HG03575 (cell line): ENCODE measurements around the gene ZNF555.
"Not testable (repeated sequence)": the region's sequence is repeated elsewhere in the genome, so short reads cannot be mapped to it uniquely, and the experiment has no call there.

ENCODE experiments used
- ATAC-seq: cut with Tn5 transposase; IDR thresholded peaks from one replicate; pipeline ENCODE4 v1.9.1; 2021; ENCODE audit not compliant: unreplicated experiment, insufficient number of reproducible peaks, low FRiP score; ENCODE audit errors: extremely low read depth

The ZNF555 gene

GRCh38 chr19:2840794-2841791 lies at the start of gene ZNF555:
Gene ZNF555 (plus strand): TSS chr19:2841475. CDS start chr19:2841573, 98 bp downstream.
- ATAC-seq = no peak

GRCh38 chr19:2791876-2792275 lies 49.4 kb upstream of the ZNF555 start:
- ATAC-seq = no peak

- not testable (repeated sequence) for ATAC-seq
Measured at GRCh38 chr19:2792666-2793065, 48.6 kb upstream of the ZNF555 start.

GRCh38 chr19:2793126-2793525 lies 48.1 kb upstream of the ZNF555 start:
- ATAC-seq = no peak

DNA sequence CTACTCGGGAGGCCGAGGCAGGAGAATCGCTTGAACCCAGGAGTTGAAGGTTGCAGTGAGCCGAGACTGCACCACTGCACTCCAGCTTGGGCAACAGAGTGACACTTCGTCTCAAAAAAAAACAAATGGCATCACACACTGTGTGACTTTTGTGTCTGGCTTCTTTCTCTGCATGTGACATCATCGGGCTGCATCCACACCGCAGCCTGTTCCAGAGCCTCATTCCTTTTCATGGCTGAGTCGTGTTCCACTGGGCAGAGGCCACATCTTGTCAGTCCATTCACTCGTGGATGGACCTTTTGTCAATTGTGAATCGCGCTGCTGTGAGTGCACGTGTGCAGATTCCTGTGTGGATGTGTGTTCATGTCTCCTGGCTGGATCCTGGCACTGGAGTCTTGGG lies 47.7 kb upstream of the ZNF555 start:
- no peak for ATAC-seq

DNA sequence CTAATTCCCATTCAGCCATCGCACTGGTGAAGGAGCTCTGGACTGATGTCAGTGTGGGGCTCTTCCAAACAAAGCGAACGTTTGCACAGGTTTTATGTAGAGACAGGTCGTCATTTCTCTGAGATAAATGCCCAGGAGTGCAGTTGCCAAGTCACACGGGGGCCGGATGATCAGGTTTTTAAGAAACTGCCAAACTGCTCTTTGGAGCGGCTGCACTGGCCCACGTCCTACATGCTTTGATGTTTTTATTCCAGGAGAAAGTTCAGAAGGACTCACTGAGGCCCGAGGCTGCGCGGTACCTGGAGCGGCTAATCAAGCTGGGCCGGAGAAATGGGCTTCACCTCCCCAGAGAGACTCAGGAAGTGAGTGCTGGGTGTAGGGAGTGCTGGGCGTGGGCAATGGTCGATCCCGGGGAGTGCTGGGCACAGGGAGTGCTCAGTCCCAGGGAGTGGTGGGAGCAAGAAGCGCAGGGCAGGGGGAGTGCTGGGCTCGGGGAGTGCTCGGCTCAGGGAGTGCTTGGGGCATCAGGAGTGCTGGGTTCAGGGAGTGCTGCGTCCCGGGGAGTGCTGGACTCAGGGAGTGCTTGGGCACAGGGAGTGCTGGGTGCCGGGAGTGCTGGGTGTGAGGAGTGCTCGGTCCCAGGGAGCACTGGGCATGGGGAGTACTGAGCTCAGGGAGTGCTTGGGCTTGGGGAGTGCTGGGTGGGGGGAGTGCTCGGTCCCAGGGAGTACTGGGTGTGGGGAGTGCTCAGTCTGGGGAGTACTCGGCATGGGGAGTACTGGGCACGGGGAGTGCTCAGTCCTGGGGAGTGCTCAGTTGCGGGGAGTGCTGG lies 45.2 kb upstream of the ZNF555 start:
- ATAC-seq = no peak

GRCh38 chr19:2796659-2797266 lies 44.5 kb upstream of the ZNF555 start:
- no peak for ATAC-seq

DNA sequence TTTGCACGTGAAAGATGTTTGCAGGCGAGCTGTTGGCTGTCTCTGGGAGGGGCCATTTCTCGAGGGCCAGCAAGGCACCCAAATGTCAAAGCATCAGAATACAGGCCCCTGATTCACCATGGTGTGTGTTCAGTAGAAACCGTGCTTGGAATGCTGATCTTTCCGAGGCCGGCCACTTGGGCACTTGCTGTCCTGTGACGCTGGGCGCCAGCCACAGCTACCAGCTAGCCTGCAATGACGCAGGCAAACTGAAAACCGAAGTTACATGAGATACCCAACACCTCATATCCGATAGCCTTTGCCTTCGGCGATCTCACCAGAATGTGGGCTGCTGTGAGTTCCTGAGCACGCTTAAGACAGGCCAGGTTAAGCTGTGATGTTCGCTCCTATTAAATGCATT lies 44.0 kb upstream of the ZNF555 start:
- ATAC-seq = no peak

- ATAC-seq = no peak
Measured at GRCh38 chr19:2798158-2798685, 43.1 kb upstream of the ZNF555 start.

DNA sequence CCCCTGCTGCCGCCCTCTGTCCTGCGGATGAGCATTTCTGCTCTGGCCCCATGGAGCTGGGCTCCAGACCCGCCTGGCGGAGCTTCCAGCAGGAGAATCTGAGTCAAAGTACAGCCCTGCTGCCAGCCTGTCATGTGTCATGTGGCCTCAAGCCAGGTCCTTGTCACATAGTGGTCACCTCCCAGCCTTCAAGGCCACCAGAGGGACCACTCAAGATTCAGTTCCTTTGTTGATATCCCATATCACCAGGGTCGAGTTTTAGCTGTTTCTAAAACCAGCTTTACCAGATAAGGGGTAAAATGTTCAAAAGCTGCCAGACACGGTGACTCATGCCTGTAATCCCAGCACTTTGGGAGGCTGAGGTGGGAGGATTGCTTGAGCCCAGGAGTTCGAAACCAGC lies 42.5 kb upstream of the ZNF555 start:
- ATAC-seq = no peak

GRCh38 chr19:2799273-2800020 lies 41.8 kb upstream of the ZNF555 start:
- ATAC-seq = no peak

DNA sequence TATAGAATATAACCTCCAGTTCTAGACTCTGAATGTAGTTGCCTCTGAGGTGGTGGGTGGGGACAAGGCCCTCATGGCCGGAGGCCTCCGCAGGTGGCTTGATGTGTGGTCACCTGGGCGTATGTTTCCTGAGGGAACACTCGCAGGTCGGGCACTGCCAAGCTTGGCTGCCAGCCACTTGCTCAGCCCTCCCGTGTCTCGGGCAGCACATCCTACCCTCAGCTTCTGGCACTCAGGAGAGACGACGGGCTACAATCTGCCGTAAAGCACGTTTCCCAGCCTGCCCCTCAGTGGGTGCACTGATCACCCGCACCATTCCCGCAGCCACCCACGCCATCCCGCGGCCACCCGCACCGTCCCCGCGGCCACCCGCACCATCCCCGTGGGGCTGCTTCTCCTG lies 40.8 kb upstream of the ZNF555 start:
- no peak for ATAC-seq

DNA sequence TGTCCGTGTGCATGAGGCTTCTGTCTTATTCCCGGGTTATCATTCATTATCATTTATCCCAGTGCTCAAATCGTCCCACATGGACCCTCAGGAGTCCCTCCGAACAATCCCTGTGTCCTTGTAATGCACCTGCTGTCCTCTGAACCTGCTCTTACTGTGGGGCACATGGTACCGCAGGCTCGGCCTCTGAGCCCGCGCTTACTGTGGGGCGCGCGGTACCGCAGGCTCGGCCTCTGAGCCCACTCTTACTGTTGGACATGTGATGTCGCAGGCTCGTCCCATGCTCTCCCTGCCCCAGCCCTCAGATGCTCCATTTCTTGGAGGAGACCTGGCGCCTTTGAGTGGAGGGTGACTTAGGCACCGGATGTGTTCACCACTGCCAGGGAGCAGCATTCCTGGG lies 38.4 kb upstream of the ZNF555 start:
- no peak for ATAC-seq

DNA sequence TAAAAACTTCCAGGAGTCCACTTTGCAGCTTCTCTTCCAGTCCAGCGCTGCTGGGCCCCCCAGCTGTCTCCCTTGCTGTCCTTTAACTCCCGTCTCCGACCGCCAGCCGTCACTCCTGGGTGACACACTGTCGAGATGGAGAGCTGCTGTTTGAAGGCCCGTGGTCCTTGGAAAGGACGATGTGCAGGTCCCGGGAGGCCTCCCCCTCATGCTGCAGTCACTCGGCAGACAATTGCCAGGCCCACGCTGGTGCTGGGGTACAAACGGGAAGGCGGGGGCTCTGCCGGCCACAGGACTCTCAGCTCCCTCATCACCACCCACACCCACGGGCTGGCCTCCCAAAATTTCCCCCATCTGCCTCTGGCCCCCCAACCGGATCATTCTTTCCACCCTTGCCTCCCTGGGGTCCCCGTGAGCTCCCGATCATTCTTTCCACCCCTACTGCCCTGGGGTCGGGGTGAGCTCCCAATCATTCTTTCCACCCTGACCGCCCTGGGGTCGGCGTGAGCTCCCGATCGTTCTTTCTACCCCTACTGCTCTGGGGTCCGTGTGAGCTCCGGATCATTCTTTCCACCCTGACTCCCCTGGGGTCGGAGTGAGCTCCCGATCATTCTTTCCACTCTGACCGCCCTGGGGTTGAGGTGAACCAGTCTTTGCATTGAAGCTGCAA lies 37.7 kb upstream of the ZNF555 start:
- ATAC-seq = no peak

- no peak for ATAC-seq
Measured at GRCh38 chr19:2804156-2805004, 36.9 kb upstream of the ZNF555 start.

GRCh38 chr19:2805261-2805900 lies 35.9 kb upstream of the ZNF555 start:
- no peak for ATAC-seq
